ENCODE results near the gene HIPK2. TPM values are rescaled to one million over a fixed set of nuclear protein-coding genes. Genes with fewer than 3 reads are reported as not detected.

Gene HIPK2
- total RNA-seq, 1 donor from 2014 or later = 61.5 TPM

DNA sequence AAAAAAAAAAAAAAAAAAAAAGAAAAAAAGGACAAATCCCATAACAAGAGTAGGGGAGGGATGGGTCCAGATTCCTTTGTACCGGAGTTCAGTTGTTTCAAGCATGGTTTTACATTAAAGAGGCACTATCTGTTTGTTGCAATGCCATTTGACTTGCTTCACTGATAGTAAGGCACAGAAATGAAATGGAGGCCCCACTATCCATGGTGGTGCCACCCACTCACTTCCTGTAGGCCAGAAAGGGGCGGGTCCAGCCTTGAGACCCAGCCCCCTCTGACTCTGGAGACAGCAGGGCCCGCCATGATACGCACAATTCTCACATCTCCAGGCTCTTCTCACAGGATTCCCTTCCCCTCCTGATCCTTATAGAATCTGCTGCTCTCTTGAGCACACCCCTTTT lies 154.3 kb downstream of the HIPK2 start:
- Mint-ChIP-seq H3K36me3 (ENCODE audit: low read depth) (peaks cover 21% of the 10 kb centered on the region), H3K4me1 (peaks cover 4% of the 10 kb centered on the region), H3K9me3 (no peaks in the 10 kb centered on the region), H3K27ac (ENCODE audit: unreplicated experiment) (no peak overlapping the region), H3K27me3 (ENCODE audit: low read depth) (no peaks in the 10 kb centered on the region), H3K4me3 (no peak overlapping the region)
- no peak for DNase-seq (ENCODE audit: low read depth, low spot score)
- TF ChIP-seq, protein P1, sequence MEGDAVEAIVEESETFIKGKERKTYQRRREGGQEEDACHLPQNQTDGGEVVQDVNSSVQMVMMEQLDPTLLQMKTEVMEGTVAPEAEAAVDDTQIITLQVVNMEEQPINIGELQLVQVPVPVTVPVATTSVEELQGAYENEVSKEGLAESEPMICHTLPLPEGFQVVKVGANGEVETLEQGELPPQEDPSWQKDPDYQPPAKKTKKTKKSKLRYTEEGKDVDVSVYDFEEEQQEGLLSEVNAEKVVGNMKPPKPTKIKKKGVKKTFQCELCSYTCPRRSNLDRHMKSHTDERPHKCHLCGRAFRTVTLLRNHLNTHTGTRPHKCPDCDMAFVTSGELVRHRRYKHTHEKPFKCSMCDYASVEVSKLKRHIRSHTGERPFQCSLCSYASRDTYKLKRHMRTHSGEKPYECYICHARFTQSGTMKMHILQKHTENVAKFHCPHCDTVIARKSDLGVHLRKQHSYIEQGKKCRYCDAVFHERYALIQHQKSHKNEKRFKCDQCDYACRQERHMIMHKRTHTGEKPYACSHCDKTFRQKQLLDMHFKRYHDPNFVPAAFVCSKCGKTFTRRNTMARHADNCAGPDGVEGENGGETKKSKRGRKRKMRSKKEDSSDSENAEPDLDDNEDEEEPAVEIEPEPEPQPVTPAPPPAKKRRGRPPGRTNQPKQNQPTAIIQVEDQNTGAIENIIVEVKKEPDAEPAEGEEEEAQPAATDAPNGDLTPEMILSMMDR (conservative IDR thresholded peaks at IDR 0.05) = no peak

DNA sequence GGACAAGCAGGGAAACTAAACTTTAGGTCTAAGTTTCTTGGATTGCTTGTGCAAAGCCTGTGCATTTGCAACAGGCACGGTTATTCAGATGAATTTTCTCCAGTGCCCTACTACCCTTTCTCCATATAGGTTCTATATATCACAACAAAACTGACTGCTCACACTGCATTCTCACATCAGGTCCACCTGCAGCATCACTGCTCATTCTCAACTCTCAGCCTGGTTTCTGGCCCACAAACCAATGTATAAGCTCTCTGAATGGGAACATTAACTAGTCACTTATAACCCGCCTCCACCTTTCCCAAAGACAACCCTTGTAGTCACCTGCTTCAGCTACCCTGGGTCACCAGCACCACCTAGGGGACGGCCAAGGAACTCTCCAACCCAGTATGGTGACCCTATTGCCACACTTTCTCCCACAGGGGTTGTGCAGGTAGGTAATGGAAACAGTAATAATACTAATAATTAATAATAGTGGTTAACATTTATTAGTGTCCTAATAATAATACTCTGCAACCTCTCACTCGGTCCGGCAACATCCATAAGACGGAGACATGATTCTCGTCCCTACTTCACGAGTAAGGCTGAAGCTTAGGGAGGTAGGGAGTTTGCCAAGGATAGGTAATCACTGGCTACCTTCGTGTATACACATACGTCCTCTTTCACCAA lies 157.0 kb downstream of the HIPK2 start:
- H3K4me1 Mint-ChIP-seq = peaks cover 4% of the 10 kb centered on the region
- no peaks in the 10 kb centered on the region for H3K9me3 Mint-ChIP-seq
- TF ChIP-seq, protein P1 (conservative IDR thresholded peaks at IDR 0.05) = peak; percentile 73
- DNase-seq (ENCODE audit: low read depth, low spot score) = peak; percentile 36
- no peaks in the 10 kb centered on the region for H3K27me3 Mint-ChIP-seq (ENCODE audit: low read depth)
- H3K27ac Mint-ChIP-seq (ENCODE audit: unreplicated experiment) = no peak overlapping the region
- H3K4me3 Mint-ChIP-seq = no peak overlapping the region
- H3K36me3 Mint-ChIP-seq (ENCODE audit: low read depth) = peaks cover 31% of the 10 kb centered on the region

GRCh38 chr7:139619367-139619657 lies 158.5 kb downstream of the HIPK2 start:
- peaks cover 18% of the 10 kb centered on the region for H3K36me3 Mint-ChIP-seq (ENCODE audit: low read depth)
- H3K4me3 Mint-ChIP-seq = no peak overlapping the region
- TF ChIP-seq, protein P1 (conservative IDR thresholded peaks at IDR 0.05) = no peak
- no peak overlapping the region for H3K27ac Mint-ChIP-seq (ENCODE audit: unreplicated experiment)
- no peaks in the 10 kb centered on the region for H3K9me3 Mint-ChIP-seq
- peaks cover 3% of the 10 kb centered on the region for H3K4me1 Mint-ChIP-seq
- no peak for DNase-seq (ENCODE audit: low read depth, low spot score)
- no peaks in the 10 kb centered on the region for H3K27me3 Mint-ChIP-seq (ENCODE audit: low read depth)

DNA sequence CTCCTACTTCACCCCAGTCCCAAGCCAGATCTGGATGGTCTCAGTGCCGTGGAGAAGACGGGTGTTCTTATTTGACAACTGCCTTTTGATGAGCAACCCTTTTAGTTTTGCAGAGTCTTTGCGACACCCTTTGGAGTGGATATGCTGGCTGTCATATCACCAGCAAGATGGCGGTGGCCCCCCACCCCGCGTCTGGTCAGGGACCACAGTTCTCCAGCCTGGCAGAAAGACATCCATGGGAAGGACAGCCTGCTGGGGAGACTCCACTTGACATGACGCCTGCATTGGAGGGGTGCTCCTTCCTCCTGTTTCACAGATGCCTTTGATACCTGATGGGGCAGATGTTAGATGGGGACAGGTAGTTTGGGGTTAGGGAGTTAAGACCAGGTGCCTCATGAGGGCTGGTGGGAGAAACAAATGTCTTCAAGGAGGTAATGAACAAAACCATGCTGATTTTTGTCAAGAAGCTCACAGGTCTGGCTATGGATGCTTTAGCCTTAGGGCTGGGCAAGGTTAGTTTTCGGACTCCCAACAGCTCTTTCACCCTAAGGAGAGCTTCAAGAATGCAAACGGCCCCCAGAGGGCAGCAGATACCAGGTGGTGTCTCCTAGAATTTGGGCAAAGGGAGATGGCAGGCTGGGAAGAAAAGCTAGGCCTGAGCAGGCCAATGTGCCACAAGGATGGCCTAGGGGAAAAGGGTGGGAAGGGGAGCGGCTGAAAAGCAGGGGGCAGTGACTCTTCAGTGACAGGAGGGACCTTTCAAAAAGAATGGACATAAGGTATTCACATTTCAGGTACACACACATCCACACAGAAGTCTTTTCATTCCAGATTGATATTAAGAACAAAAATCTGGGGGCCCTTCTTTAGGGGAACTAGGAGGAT lies 159.1 kb downstream of the HIPK2 start:
- Mint-ChIP-seq H3K9me3 (no peaks in the 10 kb centered on the region), H3K27me3 (ENCODE audit: low read depth) (no peaks in the 10 kb centered on the region), H3K27ac (ENCODE audit: unreplicated experiment) (no peak overlapping the region), H3K36me3 (ENCODE audit: low read depth) (peaks cover 18% of the 10 kb centered on the region), H3K4me3 (no peak overlapping the region), H3K4me1 (peaks cover 3% of the 10 kb centered on the region)
- DNase-seq (ENCODE audit: low read depth, low spot score) = peak; percentile 46
- TF ChIP-seq, protein P1 (conservative IDR thresholded peaks at IDR 0.05) = peak; percentile 59

DNA sequence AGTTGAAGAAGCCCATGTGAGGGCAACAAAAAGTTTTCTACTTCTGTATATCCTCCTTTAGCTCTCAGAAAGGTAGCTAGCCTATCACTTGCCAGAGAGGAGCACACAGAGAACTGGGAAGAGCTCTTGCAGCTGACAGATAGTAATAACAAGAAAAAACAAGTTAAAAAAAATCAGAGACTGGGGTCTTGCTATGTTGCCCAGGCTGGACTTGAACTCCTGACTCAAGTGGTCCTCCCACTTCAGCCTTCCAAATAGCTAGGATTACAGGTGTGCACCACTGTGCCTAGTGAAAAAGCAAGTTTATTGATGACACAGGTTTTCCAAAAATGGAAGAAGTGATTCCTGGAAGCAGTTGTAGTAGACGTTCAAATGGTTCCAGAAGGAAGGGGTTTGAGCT lies 160.7 kb downstream of the HIPK2 start:
- H3K4me1 Mint-ChIP-seq = peaks cover 3% of the 10 kb centered on the region
- H3K36me3 Mint-ChIP-seq (ENCODE audit: low read depth) = peaks cover 21% of the 10 kb centered on the region
- no peak overlapping the region for H3K27ac Mint-ChIP-seq (ENCODE audit: unreplicated experiment)
- H3K27me3 Mint-ChIP-seq (ENCODE audit: low read depth) = no peaks in the 10 kb centered on the region
- TF ChIP-seq, protein P1 (conservative IDR thresholded peaks at IDR 0.05) = no peak
- H3K9me3 Mint-ChIP-seq = no peaks in the 10 kb centered on the region
- no peak for DNase-seq (ENCODE audit: low read depth, low spot score)
- H3K4me3 Mint-ChIP-seq = no peak overlapping the region
